Heart right ventricle (tissue), 16 donors: Measurements from ENCODE around the gene MAGI2. TPM values are rescaled to one million over a fixed set of nuclear protein-coding genes. Genes with fewer than 3 reads are reported as not detected.
"Not testable (repeated sequence)": the region's sequence is repeated elsewhere in the genome, so short reads cannot be mapped to it uniquely, and the experiment has no call there.

ENCODE experiments used
- ATAC-seq, 8 donors: fragments of 200-7000 bp; cut with Tn5 transposase; one replicate each; pipeline ENCODE4 v1.9.1; 2020; ENCODE audit warnings: mild to moderate bottlenecking in 8 of 8, moderate library complexity in 8 of 8, moderate number of reproducible peaks in 1 of 8
- DNase-seq, 2 donors: peaks; one replicate each; pipeline ENCODE4 v3.0.0-alpha.2; 2020
- H3K27ac ChIP-seq, 10 donors: fragments of 200-600 bp; sonication (generic) in 2 of 10; one replicate each; pipeline versions ENCODE4 v1.5.0 to v1.8.0; 2020 to 2022; ENCODE audit warnings: mild to moderate bottlenecking in 3 of 10
- H3K27me3 ChIP-seq, 7 donors: fragments of 200-600 bp; one replicate each; pipeline ENCODE4 v1.8.0; 2021 to 2022; ENCODE audit warnings: mild to moderate bottlenecking in 2 of 7
- H3K36me3 ChIP-seq, 9 donors: fragments of 200-600 bp; sonication (generic) in 1 of 9; one replicate each; pipeline versions ENCODE4 v1.5.0 to v1.8.0; 2020 to 2022; ENCODE audit warnings: mild to moderate bottlenecking in 2 of 9
- H3K4me1 ChIP-seq, 9 donors: fragments of 200-600 bp; sonication (generic) in 1 of 9; one replicate each; pipeline versions ENCODE4 v1.5.0 to v1.8.0; 2020 to 2022; ENCODE audit warnings: mild to moderate bottlenecking in 4 of 9
- H3K4me3 ChIP-seq, 10 donors: fragments of 200-600 bp; sonication (generic) in 2 of 10; one replicate each; pipeline versions ENCODE4 v1.5.0 to v1.8.0; 2020 to 2022; ENCODE audit warnings: mild to moderate bottlenecking in 7 of 10, moderate library complexity in 2 of 10
- H3K9me3 ChIP-seq, 11 donors: fragments of 200-600 bp in 10 of 11; sonication (generic) in 2 of 11; one replicate each; pipeline versions ENCODE4 v1.5.0 to v1.8.0; 2013 to 2022; ENCODE audit warnings: mild to moderate bottlenecking in 2 of 11, control low read depth in 1 of 11, moderate library complexity in 1 of 11
- WGBS, 2 donors: extraction: QIAGEN DNeasy Blood & Tissue Kit; methylation state at CpG; one replicate each; pipeline ENCODE4 v1.1.7; 2013; ENCODE audit warnings: inconsistent platforms in 1 of 2; 5-methylcytosine and 5-hydroxymethylcytosine counted together
- intact Hi-C, 10 donors: fragments of 100-400 bp; cut with DNase I; formaldehyde crosslinking; loops; one replicate each; pipeline versions ENCODE4 v1.11.1 to v1.14.2; 2022
- polyA plus RNA-seq, 2 donors: library from polyadenylated mRNA; stranded (reverse); fragments of 200-250 nt; gene quantifications; one replicate each; pipeline ENCODE4 v1.2.3, GENCODE V29; 2013
- total RNA-seq, 10 donors: library from RNA; stranded (reverse); fragmentation: NEBNext Ultra II Directional in 3 of 10; extraction: Animal tissue kit (Norgen Biotek cat#: 25700) in 3 of 10; gene quantifications; one replicate each; pipeline versions ENCODE4 v1.2.1 to v1.2.4, GENCODE V29; 2021 to 2023
- TF ChIP-seq, protein P1 (sequence below), 9 donors: fragments of 200-600 bp; sonication (generic) in 2 of 9; IDR thresholded peaks; one replicate each; pipeline versions ENCODE4 v1.5.0 to v1.8.0; 2021 to 2022; ENCODE audit warnings: antibody characterized with exemption in 9 of 9, mild to moderate bottlenecking in 5 of 9, moderate library complexity in 1 of 9
- donor health status: Arrhythmogenic right ventricular cardiomyopathy.
- donor health status: ischemic (EF 13 %, LVEDD 7.1; RV severe dilation, severe dysfunction).
- donor health status: healthy with polysubstance abuse.
- donor health status: DM: no; HTN: yes; CAD: no.
- donor health status: DM: no; HTN: no; CAD: no.
- donor health status: ischemic (EF 25% LVEDD 6.9; RV normal size, moderate dysfunction).
- donor health status: ischemic (EF 25% LVEDD 5.7; RV mildly dilated, moderate dysfunction).
- donor health status: healthy.
- donor health status: DM: yes; HTN: yes; CAD: no.
- donor health status: Ischemic cardiomyopathy.
- donor health status: ischemic (EF 35%, LVEDD 5.7; RV mildly dilated, moderate dysfunction).
- donor health status: nonischemic (EF 11% LVEDD 7.7; RV severe dilation, severe dysfunction).
- donor health status: DM: yes; HTN: yes; CAD: no.
- donor health status: PGD.
- donor health status: ischemic (EF 29% LVEDD 5.4; RV normal size, mild dysfunction).
- donor health status: nonischemic (EF 23%, LVEDD 6.1; RV moderate dilation, normal function).

The MAGI2 gene
- total and polyA plus RNA-seq, 12 donors = 0.83 to 6.0 (median 4.1) TPM

DNA sequence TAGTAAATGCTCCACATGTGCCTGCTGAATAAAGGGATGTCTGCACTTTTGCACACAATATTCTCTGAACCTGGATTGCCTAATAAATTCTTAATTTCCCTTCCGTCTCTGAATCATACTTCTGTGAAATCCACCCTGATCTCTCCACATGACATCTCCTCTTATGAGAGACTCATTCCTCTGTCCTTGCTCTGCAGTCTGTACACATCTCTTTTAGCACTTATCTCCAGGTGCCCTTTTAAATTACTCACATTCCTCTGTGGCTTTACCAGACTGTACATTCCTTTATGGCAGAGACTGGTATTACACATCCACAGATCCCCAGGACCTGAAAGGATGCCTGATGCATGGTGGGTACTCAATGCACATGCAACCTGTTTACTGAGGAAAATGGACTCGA is 1127.3 kb downstream of the MAGI2 start:
- no peaks in the 10 kb centered on the region for H3K36me3 ChIP-seq

DNA sequence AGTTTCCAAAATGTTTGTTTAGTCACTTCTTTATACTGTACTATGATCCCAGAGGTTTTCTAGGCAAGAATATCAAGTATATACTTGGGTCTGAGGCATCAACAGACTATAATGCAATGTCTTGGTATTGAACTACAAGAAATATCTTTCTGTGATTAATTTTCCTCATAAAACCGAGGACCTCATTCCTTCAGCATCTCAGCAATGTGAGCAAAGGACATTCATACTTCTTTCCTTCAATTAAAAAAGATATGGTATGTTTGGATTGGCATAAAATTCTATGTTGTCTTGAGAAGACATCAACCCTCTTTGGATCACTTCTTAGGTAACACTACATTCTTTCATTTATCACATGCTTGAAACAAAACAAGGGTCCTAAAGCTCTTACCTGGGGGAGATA is 1130.3 kb downstream of the MAGI2 start:
- Histone ChIP-seq H3K27me3 (no peaks in the 10 kb centered on the region), H3K9me3 (peaks cover 0 to 6% (median 0%) of the 10 kb centered on the region in 11 donors), H3K27ac (no peak overlapping the region), H3K4me3 (no peak overlapping the region), H3K4me1 (peaks cover 0 to 10% (median 0%) of the 10 kb centered on the region in 9 donors), H3K36me3 (no peaks in the 10 kb centered on the region)
- DNase-seq = no peak
- TF ChIP-seq, protein P1, sequence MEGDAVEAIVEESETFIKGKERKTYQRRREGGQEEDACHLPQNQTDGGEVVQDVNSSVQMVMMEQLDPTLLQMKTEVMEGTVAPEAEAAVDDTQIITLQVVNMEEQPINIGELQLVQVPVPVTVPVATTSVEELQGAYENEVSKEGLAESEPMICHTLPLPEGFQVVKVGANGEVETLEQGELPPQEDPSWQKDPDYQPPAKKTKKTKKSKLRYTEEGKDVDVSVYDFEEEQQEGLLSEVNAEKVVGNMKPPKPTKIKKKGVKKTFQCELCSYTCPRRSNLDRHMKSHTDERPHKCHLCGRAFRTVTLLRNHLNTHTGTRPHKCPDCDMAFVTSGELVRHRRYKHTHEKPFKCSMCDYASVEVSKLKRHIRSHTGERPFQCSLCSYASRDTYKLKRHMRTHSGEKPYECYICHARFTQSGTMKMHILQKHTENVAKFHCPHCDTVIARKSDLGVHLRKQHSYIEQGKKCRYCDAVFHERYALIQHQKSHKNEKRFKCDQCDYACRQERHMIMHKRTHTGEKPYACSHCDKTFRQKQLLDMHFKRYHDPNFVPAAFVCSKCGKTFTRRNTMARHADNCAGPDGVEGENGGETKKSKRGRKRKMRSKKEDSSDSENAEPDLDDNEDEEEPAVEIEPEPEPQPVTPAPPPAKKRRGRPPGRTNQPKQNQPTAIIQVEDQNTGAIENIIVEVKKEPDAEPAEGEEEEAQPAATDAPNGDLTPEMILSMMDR (IDR thresholded peaks at IDR 0.05) = no peak
- intact Hi-C loops = loop anchor here in 1 of 10 donors (5.0 kb wide), 1 partner anchor 49 kb away; no protein-coding TSS in a partner anchor
- 62 to 63% methylated on average over 1 of the region's 1 CpG for WGBS, 2 donors
- ATAC-seq = no peak

More for the DNA sequence above, 1127.3 kb downstream of the MAGI2 start:
- intact Hi-C loops = no loop called here
- DNase-seq (no peak), ATAC-seq (no peak)
- H3K27me3 ChIP-seq = no peaks in the 10 kb centered on the region
- no peak overlapping the region for H3K27ac ChIP-seq
- WGBS, 2 donors = 75 to 88% methylated on average over 2 of the region's 2 CpGs
- TF ChIP-seq, protein P1 (IDR thresholded peaks at IDR 0.05) = no peak
- H3K4me3 ChIP-seq = no peak overlapping the region
- peaks cover 0 to 6% (median 0%) of the 10 kb centered on the region in 11 donors for H3K9me3 ChIP-seq
- H3K4me1 ChIP-seq = peaks cover 0 to 10% (median 0%) of the 10 kb centered on the region in 9 donors

DNA sequence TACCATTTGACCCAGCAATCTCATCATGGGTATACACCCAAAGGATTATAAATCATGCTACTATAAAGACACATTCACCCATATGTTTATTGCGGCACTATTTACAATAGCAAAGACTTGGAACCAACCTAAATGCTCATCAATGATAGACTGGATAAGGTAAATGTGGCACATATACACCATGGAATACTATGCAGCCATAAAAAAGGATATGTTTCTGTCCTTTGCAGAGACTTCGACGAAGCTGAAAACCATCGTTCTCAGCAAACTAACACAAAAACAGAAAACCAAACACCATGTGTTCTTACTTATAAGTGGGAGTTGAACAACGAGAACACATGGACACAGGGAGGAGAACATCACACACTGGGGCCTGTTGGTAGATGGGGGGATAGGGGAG is 1131.2 kb downstream of the MAGI2 start:
- H3K9me3 ChIP-seq, H3K27me3 ChIP-seq, DNase-seq, ATAC-seq, H3K4me3 ChIP-seq, H3K27ac ChIP-seq, H3K36me3 ChIP-seq, H3K4me1 ChIP-seq: not testable (repeated sequence)
- intact Hi-C loops = loop anchor here in 1 of 10 donors (5.0 kb wide), 1 partner anchor 50 kb away; no protein-coding TSS in a partner anchor
- 95 to 97% methylated on average over 5 of the region's 5 CpGs for WGBS, 2 donors

DNA sequence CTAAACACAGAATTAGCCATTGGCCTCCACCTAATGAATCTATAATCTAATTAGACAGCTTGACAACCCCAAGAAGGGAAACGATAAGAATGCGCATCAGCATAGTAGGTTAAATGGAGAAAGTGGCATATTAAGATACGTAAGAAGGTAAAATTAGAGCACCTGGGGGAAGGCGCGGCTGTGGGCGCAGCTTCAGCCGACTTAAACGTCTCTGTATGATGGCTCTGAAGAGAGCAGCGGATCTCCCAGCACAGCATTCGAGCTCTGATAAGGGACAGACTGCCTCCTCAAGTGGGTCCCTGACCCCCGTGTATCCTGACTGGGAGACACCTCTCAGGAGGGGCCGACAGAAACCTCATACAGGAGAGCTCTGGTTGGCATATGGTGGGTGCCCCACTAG is 1136.1 kb downstream of the MAGI2 start:
- no peaks in the 10 kb centered on the region for H3K27me3 ChIP-seq
- TF ChIP-seq, protein P1 (IDR thresholded peaks at IDR 0.05) = no peak

DNA sequence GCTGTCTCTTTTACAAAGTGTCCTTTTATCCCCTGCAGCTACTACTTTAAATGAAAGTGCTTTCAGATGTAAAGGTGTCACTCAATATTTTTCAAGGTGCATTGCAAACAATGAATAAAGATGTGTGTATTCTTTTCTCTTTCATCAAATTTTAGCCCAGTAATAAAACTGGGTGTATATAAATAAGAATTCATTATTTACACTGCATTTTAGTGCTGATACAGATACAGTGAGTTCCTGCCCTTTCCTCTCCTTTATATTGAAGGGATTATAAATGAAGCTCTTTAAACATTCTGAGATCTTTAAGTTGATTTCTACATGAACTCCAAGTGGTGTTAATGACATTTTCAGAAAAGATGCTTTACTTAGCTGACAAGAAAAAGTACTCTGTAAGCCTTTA is 1137.4 kb downstream of the MAGI2 start:
- ATAC-seq (no peak), DNase-seq (no peak)
- intact Hi-C loops = no loop called here

More for the DNA sequence above, 1136.1 kb downstream of the MAGI2 start:
- Histone ChIP-seq H3K9me3 (peaks cover 0 to 3% (median 0%) of the 10 kb centered on the region in 11 donors), H3K4me1 (no peaks in the 10 kb centered on the region), H3K27ac (no peak overlapping the region), H3K4me3 (no peak overlapping the region), H3K36me3 (no peaks in the 10 kb centered on the region)
- WGBS, 2 donors = 77 to 88% methylated on average over 12 of the region's 12 CpGs
- no peak for DNase-seq
- intact Hi-C loops = no loop called here
- no peak for ATAC-seq

More for the DNA sequence above, 1137.4 kb downstream of the MAGI2 start:
- Histone ChIP-seq H3K4me1 (no peaks in the 10 kb centered on the region), H3K4me3 (no peak overlapping the region), H3K27me3 (no peaks in the 10 kb centered on the region), H3K27ac (no peak overlapping the region), H3K9me3 (no peaks in the 10 kb centered on the region), H3K36me3 (no peaks in the 10 kb centered on the region)
- TF ChIP-seq, protein P1 (IDR thresholded peaks at IDR 0.05) = no peak
